Measurements from ENCODE around the gene NOP14.
"Not testable (repeated sequence)": the region's sequence is repeated elsewhere in the genome, so short reads cannot be mapped to it uniquely, and the experiment has no call there.

Gene NOP14

DNA sequence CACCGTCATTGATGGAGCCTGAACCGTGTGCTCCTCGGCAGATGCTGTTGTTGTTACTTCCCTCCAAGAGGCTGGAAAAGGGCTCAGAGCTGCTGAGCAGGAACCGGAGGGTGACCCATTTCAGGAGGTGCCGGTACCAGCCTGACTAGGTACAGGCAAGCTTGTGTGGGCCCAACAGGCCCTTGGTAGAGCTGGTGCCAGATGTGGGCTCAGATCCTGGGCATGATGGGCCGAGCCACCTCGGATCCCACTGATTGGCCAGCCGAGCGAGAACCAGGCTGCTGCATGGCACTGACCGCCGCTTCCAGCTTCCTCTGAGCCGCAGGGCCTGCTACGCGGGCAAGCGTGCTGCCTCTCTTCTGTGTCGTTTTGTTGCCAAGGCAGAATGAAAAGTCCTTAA, 33.7 kb downstream of the NOP14 start:
- no peak for DNase-seq (ENCODE audit: low read depth in 1 of 2, low spot score in 1 of 2)
- no peak for TF ChIP-seq JUND (IDR thresholded peaks at IDR 0.05; ENCODE audit: low read depth)
- in situ Hi-C loops (cut with HindIII; ENCODE audit: low pct_unique_long_range_greater_than_20kb, low sequenced_read_pairs): no loop called here

DNA sequence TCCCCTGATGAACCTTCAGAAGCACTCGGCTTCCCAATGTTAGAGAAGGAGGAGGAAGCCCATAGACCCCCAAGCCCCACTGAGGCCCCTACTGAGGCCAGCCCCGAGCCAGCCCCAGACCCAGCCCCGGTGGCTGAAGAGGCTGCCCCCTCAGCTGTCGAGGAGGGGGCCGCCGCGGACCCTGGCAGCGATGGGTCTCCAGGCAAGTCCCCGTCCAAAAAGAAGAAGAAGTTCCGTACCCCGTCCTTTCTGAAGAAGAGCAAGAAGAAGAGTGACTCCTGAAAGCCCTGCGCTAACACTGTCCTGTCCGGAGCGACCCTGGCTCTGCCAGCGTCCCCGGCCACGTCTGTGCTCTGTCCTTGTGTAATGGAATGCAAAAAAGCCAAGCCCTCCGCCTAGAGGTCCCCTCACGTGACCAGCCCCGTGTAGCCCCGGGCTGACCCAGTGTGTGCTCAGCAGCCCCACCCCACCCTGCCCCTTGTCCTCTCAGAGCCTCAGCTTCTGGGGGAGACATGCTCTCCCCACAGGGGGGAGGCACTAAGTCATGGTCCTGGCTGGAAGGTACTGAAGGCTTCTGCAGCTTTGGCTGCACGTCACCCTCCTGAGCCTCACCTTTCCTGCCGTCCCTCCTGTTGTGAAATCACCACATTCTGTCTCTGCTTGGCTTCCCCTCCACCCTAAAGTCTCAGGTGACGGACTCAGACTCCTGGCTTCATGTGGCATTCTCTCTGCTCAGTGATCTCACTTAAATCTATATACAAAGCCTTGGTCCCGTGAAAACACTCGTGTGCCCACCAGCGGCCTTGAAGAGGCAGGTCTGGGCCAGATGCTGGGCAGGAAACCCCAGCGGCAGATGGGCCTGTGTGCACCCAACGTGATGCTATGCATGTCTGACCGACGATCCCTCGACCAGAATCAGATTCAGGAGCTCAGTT, 34.7 kb downstream of the NOP14 start:
- TF ChIP-seq JUND (IDR thresholded peaks at IDR 0.05; ENCODE audit: low read depth): no peak
- DNase-seq (ENCODE audit: low read depth in 1 of 2, low spot score in 1 of 2): no peak
- in situ Hi-C loops (cut with HindIII; ENCODE audit: low pct_unique_long_range_greater_than_20kb, low sequenced_read_pairs): no loop called here

DNA sequence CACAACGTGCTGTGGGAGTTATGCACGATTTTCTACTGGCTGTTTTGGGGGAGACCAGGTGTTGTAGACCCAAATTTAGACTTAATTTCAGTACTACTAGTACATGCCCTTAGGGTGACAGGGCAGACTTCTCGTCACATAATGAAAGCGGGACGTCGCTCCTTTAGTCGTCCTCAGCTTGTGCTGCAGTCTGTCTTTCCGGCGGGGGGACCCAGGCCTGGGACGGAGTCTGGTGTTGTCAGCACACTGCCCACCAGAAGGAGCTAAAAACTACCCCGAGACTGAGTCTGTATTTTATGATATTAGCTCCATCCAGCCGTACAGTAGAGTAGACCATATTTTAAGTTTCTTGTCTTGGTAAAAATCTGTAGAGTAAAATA, 35.5 kb downstream of the NOP14 start:
- TF ChIP-seq JUND (IDR thresholded peaks at IDR 0.05; ENCODE audit: low read depth): no peak
- in situ Hi-C loops (cut with HindIII; ENCODE audit: low pct_unique_long_range_greater_than_20kb, low sequenced_read_pairs): no loop called here
- DNase-seq (ENCODE audit: low read depth in 1 of 2, low spot score in 1 of 2): no peak

- DNase-seq (ENCODE audit: low read depth in 1 of 2, low spot score in 1 of 2): no peak
- TF ChIP-seq JUND (IDR thresholded peaks at IDR 0.05; ENCODE audit: low read depth): no peak
- in situ Hi-C loops (cut with HindIII; ENCODE audit: low pct_unique_long_range_greater_than_20kb, low sequenced_read_pairs): no loop called here
Observed at GRCh38 chr4:2927016-2927695, 36.0 kb downstream of the NOP14 start.

DNA sequence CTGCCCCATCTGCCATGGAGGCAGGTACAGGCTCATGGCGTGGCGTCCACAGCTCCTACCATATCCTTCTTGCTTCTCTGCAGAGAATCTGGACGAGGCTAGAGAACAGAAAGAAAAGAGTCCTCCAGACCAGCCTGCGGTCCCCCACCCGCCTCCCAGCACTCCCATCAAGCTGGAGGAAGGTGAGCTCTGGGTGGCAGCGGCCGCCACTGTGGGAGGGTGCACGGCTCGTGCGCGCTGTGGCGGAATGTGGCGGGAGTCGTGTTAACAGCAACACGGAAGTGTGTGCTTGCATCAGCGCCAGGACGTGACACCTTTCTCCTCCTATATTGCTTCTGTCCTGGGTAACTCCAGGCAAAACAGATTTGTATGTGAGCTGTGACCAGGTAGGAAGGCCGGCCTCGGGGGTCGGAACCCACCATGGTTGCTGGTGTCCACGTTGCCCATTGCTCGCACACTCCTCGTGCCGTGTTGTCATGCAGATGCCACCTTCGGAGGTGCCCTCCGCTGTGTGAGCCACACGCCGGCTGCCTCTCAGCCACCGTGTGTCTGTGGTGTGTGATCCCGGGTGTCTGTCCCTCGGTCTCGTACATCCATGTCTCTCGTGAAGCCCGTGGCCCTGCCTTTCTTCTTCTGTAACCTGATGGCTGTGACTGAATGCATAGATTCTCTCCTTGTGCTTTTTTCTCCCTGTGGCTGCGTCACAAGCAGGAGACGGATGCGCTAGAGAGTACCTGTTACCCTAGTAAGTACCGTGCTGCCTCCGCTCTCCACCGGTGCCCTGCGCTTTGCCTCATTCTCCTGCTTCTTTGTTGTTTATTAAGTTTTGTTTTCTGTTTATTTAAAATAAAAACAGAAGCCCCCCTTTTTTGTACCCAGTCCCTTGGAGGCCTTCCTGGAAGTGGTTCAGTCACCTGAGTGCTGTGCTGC, 37.0 kb downstream of the NOP14 start:
- no peak for TF ChIP-seq JUND (IDR thresholded peaks at IDR 0.05; ENCODE audit: low read depth)

GRCh38 chr4:2925496-2925895, 37.7 kb downstream of the NOP14 start:
- no peak for TF ChIP-seq JUND (IDR thresholded peaks at IDR 0.05; ENCODE audit: low read depth)
- DNase-seq (ENCODE audit: low read depth in 1 of 2, low spot score in 1 of 2): no peak
- in situ Hi-C loops (cut with HindIII; ENCODE audit: low pct_unique_long_range_greater_than_20kb, low sequenced_read_pairs): no loop called here

More for the DNA sequence above, 37.0 kb downstream of the NOP14 start:
- no peak for DNase-seq (ENCODE audit: low read depth in 1 of 2, low spot score in 1 of 2)
- in situ Hi-C loops (cut with HindIII; ENCODE audit: low pct_unique_long_range_greater_than_20kb, low sequenced_read_pairs): no loop called here

DNA sequence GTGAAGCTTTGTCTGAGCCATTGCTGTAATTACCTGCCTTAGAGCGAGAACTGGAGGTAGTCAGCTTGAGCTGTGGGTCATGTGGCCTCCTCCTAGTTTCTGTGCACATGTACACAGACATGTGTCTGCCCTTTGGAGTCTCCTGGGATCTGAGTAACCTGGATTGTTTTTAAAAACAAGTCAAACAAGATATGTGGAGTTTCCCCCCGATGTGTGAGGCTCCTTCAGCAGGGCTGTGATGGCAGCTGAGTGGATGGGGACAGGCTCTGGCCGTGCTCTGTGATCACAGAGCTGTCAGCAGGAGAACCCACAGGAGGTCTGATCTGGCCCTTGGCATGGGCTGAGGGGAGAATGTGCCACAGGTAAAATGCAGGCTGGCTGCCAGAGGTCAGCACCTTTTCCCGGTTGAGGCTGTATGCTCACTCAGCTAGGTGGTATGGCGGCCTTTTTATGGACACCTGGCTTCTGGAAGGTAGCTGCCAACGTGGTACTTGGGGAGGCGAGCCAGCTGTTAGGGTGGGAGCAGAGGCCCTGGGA, 38.4 kb downstream of the NOP14 start:
- DNase-seq (ENCODE audit: low read depth in 1 of 2, low spot score in 1 of 2): no peak
- no peak for TF ChIP-seq JUND (IDR thresholded peaks at IDR 0.05; ENCODE audit: low read depth)
- in situ Hi-C loops (cut with HindIII; ENCODE audit: low pct_unique_long_range_greater_than_20kb, low sequenced_read_pairs): no loop called here

DNA sequence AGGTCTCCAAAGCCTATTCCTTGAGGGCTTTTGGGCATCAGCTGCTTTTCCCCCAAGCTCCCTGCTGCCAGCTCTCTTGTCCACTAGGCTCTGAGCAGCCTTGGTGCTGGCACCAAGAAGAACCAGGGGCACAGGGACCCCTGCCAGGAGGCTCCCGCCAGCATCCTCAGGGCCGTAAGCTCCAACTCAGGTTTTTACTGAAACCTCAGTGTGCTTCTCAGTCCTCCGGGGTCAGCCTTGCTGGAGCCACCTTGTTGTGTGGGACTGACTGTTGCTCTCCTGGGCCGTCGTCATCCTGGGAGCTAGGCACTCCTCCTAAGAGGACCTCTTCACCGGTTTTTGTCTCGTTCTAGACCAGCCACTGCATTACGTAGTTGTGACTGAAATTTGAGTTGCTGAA, 38.9 kb downstream of the NOP14 start:
- no peak for TF ChIP-seq JUND (IDR thresholded peaks at IDR 0.05; ENCODE audit: low read depth)

GRCh38 chr4:2923668-2924173, 39.5 kb downstream of the NOP14 start:
- in situ Hi-C loops (cut with HindIII; ENCODE audit: low pct_unique_long_range_greater_than_20kb, low sequenced_read_pairs): no loop called here
- TF ChIP-seq JUND (IDR thresholded peaks at IDR 0.05; ENCODE audit: low read depth): no peak
- DNase-seq (ENCODE audit: low read depth in 1 of 2, low spot score in 1 of 2): no peak

More for the DNA sequence above, 38.9 kb downstream of the NOP14 start:
- DNase-seq (ENCODE audit: low read depth in 1 of 2, low spot score in 1 of 2): no peak
- in situ Hi-C loops (cut with HindIII; ENCODE audit: low pct_unique_long_range_greater_than_20kb, low sequenced_read_pairs): no loop called here

DNA sequence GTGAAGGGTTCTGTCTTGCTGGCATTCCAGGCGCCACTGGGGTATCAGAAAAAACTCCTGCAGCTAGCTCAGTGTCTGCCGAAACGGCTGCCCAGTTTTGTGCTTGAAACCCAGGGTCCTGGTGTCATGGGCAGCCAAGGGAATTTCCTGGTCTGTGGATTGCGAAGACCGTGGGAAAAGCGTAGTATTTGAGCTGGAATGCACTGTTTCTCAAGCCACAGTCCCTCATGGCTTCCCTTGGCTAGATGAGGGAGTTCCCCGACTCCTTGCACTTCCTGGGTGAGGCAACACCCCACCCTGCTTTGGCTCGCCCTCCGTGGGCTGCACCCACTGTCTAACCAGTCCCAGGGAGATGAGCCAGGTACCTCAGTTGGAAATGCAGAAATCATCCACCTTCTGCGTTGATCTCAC, 40.1 kb downstream of the NOP14 start:
- TF ChIP-seq JUND (IDR thresholded peaks at IDR 0.05; ENCODE audit: low read depth): no peak
- in situ Hi-C loops (cut with HindIII; ENCODE audit: low pct_unique_long_range_greater_than_20kb, low sequenced_read_pairs): no loop called here
- DNase-seq (ENCODE audit: low read depth in 1 of 2, low spot score in 1 of 2): no peak

- in situ Hi-C loops (cut with HindIII; ENCODE audit: low pct_unique_long_range_greater_than_20kb, low sequenced_read_pairs); DNase-seq (ENCODE audit: low read depth in 1 of 2, low spot score in 1 of 2): not testable (repeated sequence)
Observed at GRCh38 chr4:2922453-2923101, 40.6 kb downstream of the NOP14 start.

GRCh38 chr4:2918714-2919113, 44.5 kb downstream of the NOP14 start:
- in situ Hi-C loops (cut with HindIII; ENCODE audit: low pct_unique_long_range_greater_than_20kb, low sequenced_read_pairs); DNase-seq (ENCODE audit: low read depth in 1 of 2, low spot score in 1 of 2): not testable (repeated sequence)

- DNase-seq (ENCODE audit: low read depth in 1 of 2, low spot score in 1 of 2); in situ Hi-C loops (cut with HindIII; ENCODE audit: low pct_unique_long_range_greater_than_20kb, low sequenced_read_pairs): not testable (repeated sequence)
Observed at GRCh38 chr4:2918300-2918699, 44.9 kb downstream of the NOP14 start.

- in situ Hi-C loops (cut with HindIII; ENCODE audit: low pct_unique_long_range_greater_than_20kb, low sequenced_read_pairs); DNase-seq (ENCODE audit: low read depth in 1 of 2, low spot score in 1 of 2): not testable (repeated sequence)
Observed at GRCh38 chr4:2916696-2917095, 46.5 kb downstream of the NOP14 start.

All from T47D (cell line).